Measurements from ENCODE around the gene IRF2. TPM values are rescaled to one million over a fixed set of nuclear protein-coding genes. Genes with fewer than 3 reads are reported as not detected.

IRF2 gene
- total and polyA plus RNA-seq, 2 donors (not counting 1 experiment from before 2014, with no cell fraction given), result 67.8 to 68.2 TPM

DNA sequence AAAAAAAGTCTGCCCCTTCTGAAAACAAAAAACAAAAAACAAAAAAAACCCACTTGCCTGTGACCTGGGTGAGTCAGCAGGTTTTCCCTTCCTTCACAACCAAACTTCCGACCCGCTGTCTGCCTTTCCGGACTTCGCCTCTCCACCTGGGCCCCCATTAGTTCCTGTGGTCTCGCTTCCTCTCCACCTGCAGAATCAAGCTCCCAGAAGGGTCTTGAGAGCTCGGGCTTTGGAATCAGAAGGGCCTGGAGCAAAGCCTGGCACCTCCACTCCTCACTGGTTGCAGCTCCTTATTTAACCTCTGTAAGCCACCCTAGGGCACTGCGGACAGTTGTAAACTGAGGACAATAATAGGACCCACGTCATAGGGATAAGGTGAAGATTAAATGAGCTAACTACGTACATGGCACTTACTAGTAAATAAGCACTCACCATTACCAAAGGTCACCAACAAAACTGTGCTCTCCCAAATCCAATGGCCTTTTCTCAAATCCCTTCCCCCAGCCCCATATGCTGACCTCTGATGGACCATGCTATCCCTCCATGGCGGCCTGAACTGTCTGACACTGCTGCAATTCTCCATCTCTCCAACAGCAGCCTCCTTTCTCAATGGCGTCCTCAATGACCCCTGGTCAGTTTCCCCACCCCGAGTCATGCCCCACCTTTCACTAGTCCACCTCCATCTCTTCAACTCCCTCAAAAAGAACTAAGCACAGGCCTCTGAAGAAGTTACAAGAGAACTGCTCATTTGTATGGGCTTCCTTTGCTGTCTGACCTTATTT is 64.2 kb downstream of the IRF2 start:
- H3K4me3 Mint-ChIP-seq, result peak overlapping the region; percentile 67
- no peaks in the 10 kb centered on the region for H3K9me3 Mint-ChIP-seq (ENCODE audit: insufficient read depth)
- intact Hi-C loops (cut with micrococcal nuclease), result loop anchor here (10.0 kb wide), 2 partner anchors 325 to 905 kb away; partner anchors contain the start of genes CENPU and ING2
- H3K4me1 ChIP-seq (ENCODE audit: control insufficient read depth in 2 of 2, insufficient read depth in 2 of 2, low read length in 2 of 2), result peaks cover 48 to 53% of the 10 kb centered on the region in 2 donors
- no peak overlapping the region for H3K4me3 ChIP-seq (ENCODE audit: control extremely low read depth in 1 of 5, extremely low read depth in 1 of 5, insufficient read depth in 1 of 5, low read depth in 2 of 5, low read length in 4 of 5)
- H3K36me3 ChIP-seq (replicated peaks in 1 of 2; ENCODE audit: control extremely low read depth in 1 of 2, control insufficient read depth in 1 of 2, extremely low read depth in 1 of 2, insufficient read depth in 2 of 2, low read length in 1 of 2), result peaks cover under 1 to 72% of the 10 kb centered on the region in 2 experiments
- no peak overlapping the region for H2AFZ ChIP-seq (ENCODE audit: insufficient read depth, low read depth, low read length, poor library complexity, severe bottlenecking)
- peaks cover 40% of the 10 kb centered on the region for H4K20me1 ChIP-seq (ENCODE audit: control insufficient read depth, insufficient read depth, low read length, poor library complexity, severe bottlenecking)
- DNase-seq (peak; percentile 48), ATAC-seq (ENCODE audit: low read depth) (peak; percentile 66)
- H3K4me1 Mint-ChIP-seq, result peaks cover 66% of the 10 kb centered on the region
- H3K27ac Mint-ChIP-seq, result peak overlapping the region; percentile 94
- H3K27ac ChIP-seq (ENCODE audit: low read length in 2 of 2), result peak overlapping the region; percentile 35 to 57
- TF ChIP-seq EZH2 (IDR thresholded peaks at IDR 0.05; ENCODE audit: borderline replicate concordance, insufficient read depth, low read depth, low read length, poor library complexity, severe bottlenecking), result no peak
- TF ChIP-seq, protein P1, sequence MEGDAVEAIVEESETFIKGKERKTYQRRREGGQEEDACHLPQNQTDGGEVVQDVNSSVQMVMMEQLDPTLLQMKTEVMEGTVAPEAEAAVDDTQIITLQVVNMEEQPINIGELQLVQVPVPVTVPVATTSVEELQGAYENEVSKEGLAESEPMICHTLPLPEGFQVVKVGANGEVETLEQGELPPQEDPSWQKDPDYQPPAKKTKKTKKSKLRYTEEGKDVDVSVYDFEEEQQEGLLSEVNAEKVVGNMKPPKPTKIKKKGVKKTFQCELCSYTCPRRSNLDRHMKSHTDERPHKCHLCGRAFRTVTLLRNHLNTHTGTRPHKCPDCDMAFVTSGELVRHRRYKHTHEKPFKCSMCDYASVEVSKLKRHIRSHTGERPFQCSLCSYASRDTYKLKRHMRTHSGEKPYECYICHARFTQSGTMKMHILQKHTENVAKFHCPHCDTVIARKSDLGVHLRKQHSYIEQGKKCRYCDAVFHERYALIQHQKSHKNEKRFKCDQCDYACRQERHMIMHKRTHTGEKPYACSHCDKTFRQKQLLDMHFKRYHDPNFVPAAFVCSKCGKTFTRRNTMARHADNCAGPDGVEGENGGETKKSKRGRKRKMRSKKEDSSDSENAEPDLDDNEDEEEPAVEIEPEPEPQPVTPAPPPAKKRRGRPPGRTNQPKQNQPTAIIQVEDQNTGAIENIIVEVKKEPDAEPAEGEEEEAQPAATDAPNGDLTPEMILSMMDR (IDR thresholded peaks at IDR 0.05), result no peak
- peak overlapping the region; percentile 47 for H3K4me2 ChIP-seq (replicated peaks; ENCODE audit: low read depth, low read length, poor library complexity, severe bottlenecking)
- WGBS (ENCODE audit: insufficient coverage), result 33% methylated on average over 9 of the region's 12 CpGs
- no peaks in the 10 kb centered on the region for H3K27me3 ChIP-seq (replicated peaks in 1 of 4; ENCODE audit: control extremely low read depth in 1 of 4, control insufficient read depth in 3 of 4, insufficient read depth in 4 of 4, low read length in 3 of 4)
- ChIA-PET POLR2A (interaction anchor here (0.6 to 1.0 kb wide), 5 partner anchors 27 to 126 kb away, joined by 3 to 5 read pairs (median 4); partner anchors contain the start of gene IRF2), CTCF (interaction anchor here (1.5 to 3.9 kb wide), 2 partner anchors 62 to 145 kb away, joined by 4 to 17 read pairs; no protein-coding TSS in a partner anchor)
- H3K9ac ChIP-seq (ENCODE audit: low read length), result no peak overlapping the region
- no peaks in the 10 kb centered on the region for H3K27me3 Mint-ChIP-seq
- peaks cover 45% of the 10 kb centered on the region for H3K79me2 ChIP-seq (ENCODE audit: control insufficient read depth, insufficient read depth, low read length)
- no peaks in the 10 kb centered on the region for H3K9me3 ChIP-seq (ENCODE audit: control extremely low read depth in 1 of 3, control insufficient read depth in 2 of 3, insufficient read depth in 1 of 3, low read length in 2 of 3)

DNA sequence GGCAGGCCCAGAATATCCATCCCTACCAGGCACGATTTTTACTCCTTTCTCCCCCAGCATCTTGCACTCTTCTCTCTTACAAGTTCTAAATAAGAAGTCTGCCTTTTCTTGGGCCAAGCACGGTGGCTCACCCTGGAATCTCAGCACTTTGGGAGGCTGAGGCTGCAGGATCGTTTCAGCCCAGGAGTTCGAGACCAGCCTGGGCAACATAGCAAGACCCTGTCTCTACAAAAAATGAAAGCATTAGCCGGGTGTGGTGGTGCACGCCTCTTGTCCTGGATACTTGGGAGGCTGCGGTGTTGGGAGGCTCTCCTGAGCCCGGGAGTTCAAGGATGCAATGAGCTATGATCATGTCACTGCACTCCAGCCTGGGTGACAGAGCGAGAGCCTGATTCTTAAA is 64.8 kb downstream of the IRF2 start:
- CTCF ChIA-PET, result interaction anchor here (1.2 to 3.9 kb wide), 4 partner anchors 62 to 145 kb away, joined by 3 to 17 read pairs (median 4); no protein-coding TSS in a partner anchor
- POLR2A ChIA-PET, result interaction anchor here (0.6 to 1.0 kb wide), 5 partner anchors 28 to 126 kb away, joined by 3 to 5 read pairs (median 4); partner anchors contain the start of gene IRF2
- H3K9me3 ChIP-seq (ENCODE audit: control extremely low read depth in 1 of 3, control insufficient read depth in 2 of 3, insufficient read depth in 1 of 3, low read length in 2 of 3), result no peaks in the 10 kb centered on the region
- DNase-seq (no peak), ATAC-seq (ENCODE audit: low read depth) (no peak)
- Mint-ChIP-seq H3K9me3 (ENCODE audit: insufficient read depth) (no peaks in the 10 kb centered on the region), H3K4me3 (peak overlapping the region; percentile 62), H3K27ac (peak overlapping the region; percentile 94), H3K27me3 (no peaks in the 10 kb centered on the region), H3K4me1 (peaks cover 64% of the 10 kb centered on the region)
- 80% methylated on average over 8 of the region's 9 CpGs for WGBS (ENCODE audit: insufficient coverage)
- no peak overlapping the region for H2AFZ ChIP-seq (ENCODE audit: insufficient read depth, low read depth, low read length, poor library complexity, severe bottlenecking)
- H3K9ac ChIP-seq (ENCODE audit: low read length), result no peak overlapping the region
- no peak for TF ChIP-seq EZH2 (IDR thresholded peaks at IDR 0.05; ENCODE audit: borderline replicate concordance, insufficient read depth, low read depth, low read length, poor library complexity, severe bottlenecking)
- TF ChIP-seq, protein P1 (IDR thresholded peaks at IDR 0.05), result no peak
- peaks cover 48% of the 10 kb centered on the region for H3K79me2 ChIP-seq (ENCODE audit: control insufficient read depth, insufficient read depth, low read length)
- H3K4me1 ChIP-seq (ENCODE audit: control insufficient read depth in 2 of 2, insufficient read depth in 2 of 2, low read length in 2 of 2), result peaks cover 48 to 53% of the 10 kb centered on the region in 2 donors
- no peak overlapping the region for H3K4me3 ChIP-seq (ENCODE audit: control extremely low read depth in 1 of 5, extremely low read depth in 1 of 5, insufficient read depth in 1 of 5, low read depth in 2 of 5, low read length in 4 of 5)
- H3K36me3 ChIP-seq (replicated peaks in 1 of 2; ENCODE audit: control extremely low read depth in 1 of 2, control insufficient read depth in 1 of 2, extremely low read depth in 1 of 2, insufficient read depth in 2 of 2, low read length in 1 of 2), result peaks cover 0 to 70% of the 10 kb centered on the region in 2 experiments
- no peaks in the 10 kb centered on the region for H3K27me3 ChIP-seq (replicated peaks in 1 of 4; ENCODE audit: control extremely low read depth in 1 of 4, control insufficient read depth in 3 of 4, insufficient read depth in 4 of 4, low read length in 3 of 4)
- intact Hi-C loops (cut with micrococcal nuclease), result no loop called here
- peak overlapping the region in 1 of 2 donors; percentile 57 for H3K27ac ChIP-seq (ENCODE audit: low read length in 2 of 2)
- peaks cover 40% of the 10 kb centered on the region for H4K20me1 ChIP-seq (ENCODE audit: control insufficient read depth, insufficient read depth, low read length, poor library complexity, severe bottlenecking)
- peak overlapping the region; percentile 47 for H3K4me2 ChIP-seq (replicated peaks; ENCODE audit: low read depth, low read length, poor library complexity, severe bottlenecking)
